Right lobe of liver (tissue), 6 donors: ENCODE data around the gene LRRC56. TPM values are rescaled to one million over a fixed set of nuclear protein-coding genes. Genes with fewer than 3 reads are reported as not detected.

Experiments used
- ATAC-seq, 4 donors: fragments of 200-7000 bp; cut with Tn5 transposase; one replicate each; pipeline ENCODE4 v1.9.1; 2020; ENCODE audit warnings: mild to moderate bottlenecking in 4 of 4, moderate library complexity in 4 of 4
- DNase-seq, 3 donors: peaks; one replicate each; pipeline ENCODE4 v3.0.0-alpha.2; 2020
- H3K27ac ChIP-seq, 3 donors: fragments of 200-600 bp; one replicate each; pipeline ENCODE4 v1.8.0; 2022
- H3K27me3 ChIP-seq, 2 donors: fragments of 200-600 bp; one replicate each; pipeline ENCODE4 v1.8.0; 2022
- H3K36me3 ChIP-seq, 4 donors: fragments of 200-600 bp; sonication (generic) in 1 of 4; one replicate each; pipeline versions ENCODE4 v1.5.1 to v1.8.0; 2017 to 2022; ENCODE audit warnings: control low read depth in 1 of 4
- H3K4me1 ChIP-seq, 4 donors: fragments of 200-600 bp; sonication (generic) in 1 of 4; one replicate each; pipeline versions ENCODE4 v1.5.1 to v1.8.0; 2017 to 2022; ENCODE audit warnings: control low read depth in 1 of 4
- H3K4me3 ChIP-seq, 3 donors: fragments of 200-600 bp; one replicate each; pipeline ENCODE4 v1.8.0; 2022
- H3K9me3 ChIP-seq, 4 donors: fragments of 200-600 bp; sonication (generic) in 1 of 4; one replicate each; pipeline versions ENCODE4 v1.5.1 to v1.8.0; 2017 to 2022; ENCODE audit warnings: control low read depth in 1 of 4
- POLR2A ChIP-seq: fragments of 450-650 bp; IDR thresholded peaks from one replicate; pipeline ENCODE4 v1.6.1; 2017; ENCODE audit warnings: antibody characterized with exemption, mild to moderate bottlenecking
- WGBS: methylation state at CpG from one replicate; pipeline ENCODE4 v1.1.6; 2018; ENCODE audit warnings: low coverage, low lambda C conversion rate; ENCODE audit not compliant: insufficient coverage; ENCODE audit errors: missing lambda C conversion rate; 5-methylcytosine and 5-hydroxymethylcytosine counted together
- intact Hi-C, 2 donors: fragments of 100-400 bp; cut with DNase I; formaldehyde crosslinking; loops; one replicate each; pipeline versions ENCODE4 v1.11.2 to v1.14.1; 2022
- total RNA-seq, 6 experiments: library from RNA; depleted of rRNA in 2 of 6; stranded (reverse); fragments of >200 nt in 2 of 6; fragmentation: NEBNext Ultra II Directional in 3 of 6; extraction: Animal tissue kit (Norgen Biotek cat#: 25700) in 3 of 6; gene quantifications; one replicate each; pipeline versions ENCODE4 v1.1.0 to v1.2.4, GENCODE V29; 2016 to 2023
- TF ChIP-seq, protein P1 (sequence below), 4 donors: fragments of 200-600 bp in 3 of 4; fragments of 450-650 bp in 1 of 4; IDR thresholded peaks; one replicate each; pipeline versions ENCODE4 v1.5.1 to v1.8.0; 2016 to 2022; ENCODE audit warnings: antibody characterized with exemption in 4 of 4, mild to moderate bottlenecking in 2 of 4
- donor health status: DM: no; HTN: yes; CAD: no.
- donor health status: DM: no; HTN: no; CAD: no.
- donor health status: DM: no; HTN: no; CAD: no.
- donor health status: DM: no; HTN: yes; CAD: no.
- donor health status: DM: no; HTN: yes; CAD: no.

Gene LRRC56
- total RNA-seq, 6 experiments from 2014 or later = 0.12 to 1.1 (median 0.71) TPM; not detected in 1

DNA sequence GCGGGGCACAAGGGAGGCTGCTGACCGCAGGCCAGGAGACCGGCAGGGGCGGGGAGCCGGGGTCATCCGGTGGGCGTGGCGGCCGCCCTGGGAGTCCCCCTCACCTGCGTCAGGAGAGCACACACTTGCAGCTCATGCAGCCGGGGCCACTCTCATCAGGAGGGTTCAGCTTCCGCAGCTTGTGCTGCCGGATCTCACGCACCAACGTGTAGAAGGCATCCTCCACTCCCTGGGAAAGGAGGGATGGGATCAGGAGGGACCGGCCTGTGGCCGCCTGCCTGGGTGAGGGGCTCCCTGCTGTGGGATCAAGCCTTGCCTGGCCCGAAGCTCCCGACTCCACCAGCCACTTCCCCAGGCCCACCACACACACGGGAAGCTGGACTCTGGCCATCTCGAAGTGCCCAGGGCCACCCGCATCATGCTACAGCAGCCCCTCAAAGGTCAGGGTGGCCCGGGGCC is 4.8 kb upstream of the LRRC56 start:
- DNase-seq = no peak
- Histone ChIP-seq H3K36me3 (peaks cover 0 to 9% (median 0%) of the 10 kb centered on the region in 4 donors), H3K9me3 (no peaks in the 10 kb centered on the region), H3K4me1 (peaks cover 0 to 22% (median 5%) of the 10 kb centered on the region in 4 donors), H3K27ac (no peak overlapping the region), H3K4me3 (no peak overlapping the region), H3K27me3 (no peaks in the 10 kb centered on the region)
- TF ChIP-seq POLR2A = no peak
- TF ChIP-seq, protein P1, sequence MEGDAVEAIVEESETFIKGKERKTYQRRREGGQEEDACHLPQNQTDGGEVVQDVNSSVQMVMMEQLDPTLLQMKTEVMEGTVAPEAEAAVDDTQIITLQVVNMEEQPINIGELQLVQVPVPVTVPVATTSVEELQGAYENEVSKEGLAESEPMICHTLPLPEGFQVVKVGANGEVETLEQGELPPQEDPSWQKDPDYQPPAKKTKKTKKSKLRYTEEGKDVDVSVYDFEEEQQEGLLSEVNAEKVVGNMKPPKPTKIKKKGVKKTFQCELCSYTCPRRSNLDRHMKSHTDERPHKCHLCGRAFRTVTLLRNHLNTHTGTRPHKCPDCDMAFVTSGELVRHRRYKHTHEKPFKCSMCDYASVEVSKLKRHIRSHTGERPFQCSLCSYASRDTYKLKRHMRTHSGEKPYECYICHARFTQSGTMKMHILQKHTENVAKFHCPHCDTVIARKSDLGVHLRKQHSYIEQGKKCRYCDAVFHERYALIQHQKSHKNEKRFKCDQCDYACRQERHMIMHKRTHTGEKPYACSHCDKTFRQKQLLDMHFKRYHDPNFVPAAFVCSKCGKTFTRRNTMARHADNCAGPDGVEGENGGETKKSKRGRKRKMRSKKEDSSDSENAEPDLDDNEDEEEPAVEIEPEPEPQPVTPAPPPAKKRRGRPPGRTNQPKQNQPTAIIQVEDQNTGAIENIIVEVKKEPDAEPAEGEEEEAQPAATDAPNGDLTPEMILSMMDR (IDR thresholded peaks at IDR 0.05) = no peak
- intact Hi-C loops = no loop called here
- ATAC-seq = no peak
- 80% methylated on average over 1 of the region's 23 CpGs for WGBS

- H3K4me3 ChIP-seq = no peak overlapping the region
- H3K9me3 ChIP-seq = no peaks in the 10 kb centered on the region
- ATAC-seq = no peak
- no peak overlapping the region for H3K27ac ChIP-seq
- intact Hi-C loops = no loop called here
- TF ChIP-seq, protein P1 (IDR thresholded peaks at IDR 0.05) = no peak
- TF ChIP-seq POLR2A = no peak
- H3K27me3 ChIP-seq = no peaks in the 10 kb centered on the region
- H3K4me1 ChIP-seq = peaks cover 0 to 22% (median 8%) of the 10 kb centered on the region in 4 donors
- H3K36me3 ChIP-seq = peaks cover 0 to 9% (median 0%) of the 10 kb centered on the region in 4 donors
- peak in 1 of 3 donors; percentile 51 for DNase-seq
- WGBS = 85% methylated on average over 4 of the region's 33 CpGs
Observed at GRCh38 chr11:532986-533585, 4.2 kb upstream of the LRRC56 start.

GRCh38 chr11:533586-534395 is 3.5 kb upstream of the LRRC56 start:
- ATAC-seq (no peak), DNase-seq (no peak)
- no peaks in the 10 kb centered on the region for H3K9me3 ChIP-seq
- H3K27ac ChIP-seq = no peak overlapping the region
- H3K36me3 ChIP-seq = peaks cover 0 to 9% (median 0%) of the 10 kb centered on the region in 4 donors
- WGBS = 93% methylated on average over 10 of the region's 37 CpGs
- TF ChIP-seq POLR2A = no peak
- TF ChIP-seq, protein P1 (IDR thresholded peaks at IDR 0.05) = no peak
- H3K4me3 ChIP-seq = peak overlapping the region in 2 of 3 donors; percentile 74 to 78
- intact Hi-C loops = no loop called here
- H3K4me1 ChIP-seq = peaks cover 0 to 22% (median 8%) of the 10 kb centered on the region in 4 donors
- no peaks in the 10 kb centered on the region for H3K27me3 ChIP-seq

GRCh38 chr11:534396-535209 is 2.7 kb upstream of the LRRC56 start:
- peaks cover 0 to 9% (median 0%) of the 10 kb centered on the region in 4 donors for H3K36me3 ChIP-seq
- peak overlapping the region; percentile 70 to 78 (median 74) for H3K4me3 ChIP-seq
- H3K9me3 ChIP-seq = no peaks in the 10 kb centered on the region
- DNase-seq = peak; percentile 60 to 62 (median 60)
- intact Hi-C loops = no loop called here
- 3% methylated on average over 8 of the region's 66 CpGs for WGBS
- no peak for TF ChIP-seq POLR2A
- TF ChIP-seq, protein P1 (IDR thresholded peaks at IDR 0.05) = no peak
- no peak overlapping the region for H3K27ac ChIP-seq
- H3K4me1 ChIP-seq = peaks cover 0 to 22% (median 8%) of the 10 kb centered on the region in 4 donors
- no peaks in the 10 kb centered on the region for H3K27me3 ChIP-seq
- ATAC-seq = peak in 1 of 4 donors; percentile 2
